Smooth muscle cell (in vitro differentiated cells): Measurements from ENCODE around the gene PIGQ. TPM values are rescaled to one million over a fixed set of nuclear protein-coding genes. Genes with fewer than 3 reads are reported as not detected.

Experiments
- DNase-seq: peaks from one replicate; lab custom pipeline; 2025; ENCODE audit not compliant: unreplicated experiment; lab: John Stamatoyannopoulos, UW
- H2AFZ ChIP-seq: fragments of 200-600 bp; sonication (generic); 2 replicates; pipeline ENCODE4 v1.6.0; 2016; ENCODE audit warnings: antibody characterized with exemption, low read depth, mild to moderate bottlenecking
- H3F3A ChIP-seq: fragments of 200-600 bp; sonication (generic); 2 replicates; pipeline ENCODE4 v1.6.0; 2017; ENCODE audit warnings: antibody characterized with exemption, low read depth
- H3K27ac ChIP-seq: fragments of 200-600 bp; sonication (generic); 2 replicates; pipeline ENCODE4 v1.5.1; 2016; ENCODE audit warnings: low read depth, mild to moderate bottlenecking
- H3K27me3 ChIP-seq: fragments of 200-600 bp; sonication (generic); 2 replicates; pipeline ENCODE4 v1.6.1; 2016; ENCODE audit warnings: low read depth, mild to moderate bottlenecking
- H3K36me3 ChIP-seq: fragments of 200-600 bp; sonication (generic); 2 replicates; pipeline ENCODE4 v1.5.1; 2016; ENCODE audit warnings: low read depth
- H3K4me1 ChIP-seq: fragments of 200-600 bp; sonication (generic); 2 replicates; pipeline ENCODE4 v1.5.1; 2016; ENCODE audit warnings: low read depth
- H3K4me2 ChIP-seq: fragments of 200-600 bp; sonication (generic); 2 replicates; pipeline ENCODE4 v1.6.0; 2016; ENCODE audit warnings: mild to moderate bottlenecking
- H3K4me3 ChIP-seq: fragments of 200-600 bp; sonication (generic); 2 replicates; pipeline ENCODE4 v1.5.1; 2016; ENCODE audit warnings: mild to moderate bottlenecking
- H3K79me2 ChIP-seq: fragments of 200-600 bp; sonication (generic); 2 replicates; pipeline ENCODE4 v1.6.0; 2016; ENCODE audit warnings: low read depth, mild to moderate bottlenecking
- H3K9ac ChIP-seq: fragments of 200-600 bp; sonication (generic); 2 replicates; pipeline ENCODE4 v1.6.0; 2016; ENCODE audit warnings: low read depth
- H3K9me3 ChIP-seq: fragments of 200-600 bp; sonication (generic); replicated peaks from 2 replicates; pipeline ENCODE4 v1.5.1; 2016; ENCODE audit warnings: low read depth
- H4K20me1 ChIP-seq: fragments of 200-600 bp; sonication (generic); 2 replicates; pipeline ENCODE4 v1.6.0; 2016; ENCODE audit warnings: low read depth
- CTCF ChIP-seq: fragments of 200-600 bp; sonication (generic); IDR thresholded peaks from 2 replicates; pipeline ENCODE4 v1.5.1; 2017; ENCODE audit warnings: borderline replicate concordance, mild to moderate bottlenecking, antibody characterized with exemption; ENCODE audit not compliant: insufficient read depth, poor library complexity, severe bottlenecking
- WGBS: methylation state at CpG from one replicate; pipeline ENCODE4 v1.1.7; 2016; ENCODE audit warnings: low lambda C conversion rate; 5-methylcytosine and 5-hydroxymethylcytosine counted together
- polyA plus RNA-seq: library from polyadenylated mRNA; unstranded; fragments of >200 nt; fragmentation: Nextera tagmentation; extraction: Ambion mirVana; gene quantifications from 2 replicates; pipeline ENCODE4 v1.2.1, GENCODE V29; 2016
- total RNA-seq: library from RNA; depleted of rRNA; stranded (reverse); fragments of >200 nt; gene quantifications from 2 replicates; pipeline ENCODE4 v1.2.3, GENCODE V29; 2014

The PIGQ gene
- total and polyA plus RNA-seq, 2 experiments from 2014 or later, result 21.0 to 45.7 TPM

- TF ChIP-seq CTCF, result no peak
- Histone ChIP-seq H3K27ac (no peak overlapping the region), H3K4me3 (no peak overlapping the region), H4K20me1 (no peaks in the 10 kb centered on the region), H3K27me3 (peaks cover 41% of the 10 kb centered on the region), H3K79me2 (no peaks in the 10 kb centered on the region), H3K9me3 (no peaks in the 10 kb centered on the region), H3K4me1 (peaks cover 12% of the 10 kb centered on the region), H2AFZ (no peak overlapping the region), H3K36me3 (no peaks in the 10 kb centered on the region), H3F3A (no peaks in the 10 kb centered on the region), H3K9ac (no peak overlapping the region), H3K4me2 (no peak overlapping the region)
- WGBS, result 88% methylated on average over 14 of the region's 15 CpGs
- DNase-seq, result no peak
Measured at GRCh38 chr16:561413-561794, 8.4 kb upstream of the PIGQ start.

DNA sequence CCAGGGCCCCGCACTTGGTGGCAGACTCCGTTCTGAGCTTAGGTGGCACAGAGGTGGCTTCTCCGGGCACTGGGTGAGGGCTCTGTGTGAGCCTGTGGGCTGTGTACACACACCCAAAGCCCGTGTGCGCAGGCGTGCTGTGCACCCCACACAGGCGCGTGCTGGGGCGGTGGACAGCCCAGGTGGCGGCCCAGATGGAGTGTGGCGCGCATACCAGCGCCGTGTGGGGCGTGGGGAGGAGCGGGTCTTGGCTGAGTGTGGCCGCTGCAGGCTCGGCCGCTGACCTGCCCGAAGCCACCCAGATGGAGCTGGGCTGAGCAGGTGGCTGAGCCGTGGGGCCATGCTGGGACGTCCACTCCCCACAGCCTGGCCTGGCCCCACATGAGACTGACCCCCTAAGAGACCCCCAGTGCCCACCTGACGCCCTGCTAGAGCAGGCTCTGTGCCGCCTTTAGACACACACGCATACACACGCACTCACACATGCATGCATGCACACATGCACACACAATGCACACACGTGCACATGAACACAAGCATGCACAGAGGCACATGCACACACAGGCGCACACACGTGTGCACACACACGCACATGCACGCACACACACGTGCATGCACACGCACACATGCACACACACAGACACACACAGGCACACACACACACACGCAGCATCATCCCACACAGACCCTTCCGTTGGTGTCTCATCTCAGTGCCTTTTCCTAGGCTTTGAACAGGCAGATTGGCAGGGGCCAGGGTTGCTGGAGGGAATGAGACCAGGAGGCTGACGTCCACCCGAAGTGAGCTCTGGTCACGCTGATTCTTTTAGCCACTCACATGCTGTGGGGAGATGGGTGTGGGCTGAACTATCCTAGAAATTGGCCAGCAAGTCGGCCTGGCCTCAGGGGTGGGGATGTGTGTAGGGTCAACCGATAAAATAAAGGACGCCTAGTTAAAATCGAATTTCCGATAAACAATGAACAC is 7.5 kb upstream of the PIGQ start:
- DNase-seq, result no peak
- no peaks in the 10 kb centered on the region for H3K36me3 ChIP-seq
- H3K79me2 ChIP-seq, result no peaks in the 10 kb centered on the region
- H3K4me2 ChIP-seq, result no peak overlapping the region
- H3K4me1 ChIP-seq, result peaks cover 14% of the 10 kb centered on the region
- TF ChIP-seq CTCF, result no peak
- peaks cover 41% of the 10 kb centered on the region for H3K27me3 ChIP-seq
- H3K27ac ChIP-seq, result no peak overlapping the region
- H3K9ac ChIP-seq, result no peak overlapping the region
- WGBS, result 95% methylated on average over 41 of the region's 43 CpGs
- no peaks in the 10 kb centered on the region for H3K9me3 ChIP-seq
- no peak overlapping the region for H3K4me3 ChIP-seq
- H3F3A ChIP-seq, result no peaks in the 10 kb centered on the region
- H2AFZ ChIP-seq, result no peak overlapping the region
- H4K20me1 ChIP-seq, result no peaks in the 10 kb centered on the region

- Histone ChIP-seq H2AFZ (no peak overlapping the region), H4K20me1 (no peaks in the 10 kb centered on the region), H3K4me2 (no peak overlapping the region), H3K36me3 (no peaks in the 10 kb centered on the region), H3F3A (no peaks in the 10 kb centered on the region), H3K27ac (no peak overlapping the region), H3K9me3 (no peaks in the 10 kb centered on the region), H3K9ac (no peak overlapping the region), H3K4me3 (no peak overlapping the region), H3K79me2 (no peaks in the 10 kb centered on the region), H3K4me1 (peaks cover 14% of the 10 kb centered on the region), H3K27me3 (peaks cover 36% of the 10 kb centered on the region)
- no peak for TF ChIP-seq CTCF
- WGBS, result 91% methylated on average over 20 of the region's 30 CpGs
- no peak for DNase-seq
Measured at GRCh38 chr16:563072-563644, 6.6 kb upstream of the PIGQ start.
